GM12878 (cell line): Measurements from ENCODE around the gene AAMP.

ENCODE experiments used
- BACH1 ChIP-seq: fragments of 450-650 bp; IDR thresholded peaks from 2 replicates; pipeline ENCODE4 v1.6.1; 2017; ENCODE audit warnings: mild to moderate bottlenecking, borderline replicate concordance
- CTCF ChIP-seq, 3 experiments: IDR thresholded peaks in 2 of 3; conservative IDR thresholded peaks in 1 of 3; 2 replicates each; pipeline ENCODE4 v1.5.1; 2011; ENCODE audit warnings: low read depth in 3 of 3, low read length in 3 of 3, mild to moderate bottlenecking in 3 of 3, control low read depth in 2 of 3, moderate library complexity in 2 of 3, inconsistent platforms in 1 of 3, mixed read lengths in 1 of 3; ENCODE audit not compliant: control insufficient read depth in 2 of 3, insufficient read depth in 1 of 3; ENCODE audit errors: extremely low read depth in 1 of 3
- E2F8 ChIP-seq: fragments of 450-650 bp; IDR thresholded peaks from 2 replicates; pipeline ENCODE4 v1.6.1; 2018; ENCODE audit warnings: mild to moderate bottlenecking, low read depth, moderate library complexity; ENCODE audit not compliant: partially characterized antibody
- EZH2 ChIP-seq: IDR thresholded peaks from 2 replicates; pipeline ENCODE4 v1.6.1; 2012; ENCODE audit warnings: low read depth, mild to moderate bottlenecking, control low read depth, inconsistent platforms, low read length, borderline replicate concordance; ENCODE audit not compliant: control insufficient read depth
- FOS ChIP-seq: IDR thresholded peaks from 3 replicates; pipeline ENCODE4 v1.6.1; 2011; ENCODE audit warnings: borderline replicate concordance; ENCODE audit not compliant: insufficient read length; ENCODE audit errors: extremely low read depth
- JUND ChIP-seq: IDR thresholded peaks from 2 replicates; pipeline ENCODE4 v1.6.1; 2012; ENCODE audit warnings: low read depth, mild to moderate bottlenecking, low read length, improper control_type of control experiment, moderate library complexity
- MYC ChIP-seq: IDR thresholded peaks from 2 replicates; pipeline ENCODE4 v1.6.1; 2011; ENCODE audit warnings: mild to moderate bottlenecking, low read length, moderate library complexity, inconsistent platforms; ENCODE audit not compliant: insufficient read depth, insufficient replicate concordance, insufficient read length, severe bottlenecking
- POLR2A ChIP-seq: IDR thresholded peaks from 2 replicates; pipeline ENCODE4 v1.6.1; 2011; ENCODE audit warnings: low read depth, mild to moderate bottlenecking, low read length
- RAD21 ChIP-seq: IDR thresholded peaks from 2 replicates; pipeline ENCODE4 v1.6.1; 2011; ENCODE audit warnings: mild to moderate bottlenecking, low read depth, low read length, moderate library complexity; ENCODE audit not compliant: insufficient read depth
- SP1 ChIP-seq: IDR thresholded peaks from one replicate; pipeline ENCODE4 v1.6.1; 2011; ENCODE audit warnings: low read depth, low read length
- TBL1XR1 ChIP-seq: IDR thresholded peaks from 2 replicates; pipeline ENCODE4 v1.6.1; 2012; ENCODE audit warnings: low read depth, low read length, improper control_type of control experiment
- USF2 ChIP-seq: IDR thresholded peaks from 2 replicates; pipeline ENCODE4 v1.6.1; 2011; ENCODE audit warnings: low read depth, low read length, improper control_type of control experiment, borderline replicate concordance
- YBX1 ChIP-seq: fragments of 450-650 bp; IDR thresholded peaks from 2 replicates; pipeline ENCODE4 v1.6.1; 2016; ENCODE audit warnings: antibody characterized with exemption

- TF ChIP-seq JUND (no peak), EZH2 (no peak), FOS (no peak), RAD21 (peak; percentile 97), SP1 (no peak), USF2 (no peak), MYC (no peak), CTCF (IDR thresholded peaks at IDR 0.05 in 2 of 3, conservative IDR thresholded peaks at IDR 0.05 in 1 of 3; ENCODE audit: control insufficient read depth in 2 of 3, extremely low read depth in 1 of 3, insufficient read depth in 1 of 3, low read depth in 3 of 3, low read length in 3 of 3) (peak; percentile 90 to 93 (median 92)), YBX1 (no peak), E2F8 (no peak), POLR2A (no peak), TBL1XR1 (no peak), BACH1 (no peak)
Observed at GRCh38 chr2:218301176-218301819, 31.4 kb upstream of the AAMP start.
